Measurements from ENCODE around the gene TNFAIP8. TPM values are rescaled to one million over a fixed set of nuclear protein-coding genes. Genes with fewer than 3 reads are reported as not detected.

Gene TNFAIP8
- polyA plus RNA-seq, 1 experiment = 11.3 TPM

GRCh38 chr5:119322948-119323537 is 32.8 kb upstream of the TNFAIP8 start:
- Histone ChIP-seq H3K27me3 (ENCODE audit: control insufficient read depth, insufficient read depth, low read length) (no peaks in the 10 kb centered on the region), H3K4me3 (ENCODE audit: low read depth, low read length) (no peak overlapping the region), H3K36me3 (ENCODE audit: control insufficient read depth, insufficient read depth, low read length) (no peaks in the 10 kb centered on the region)
- TF ChIP-seq, protein P1, sequence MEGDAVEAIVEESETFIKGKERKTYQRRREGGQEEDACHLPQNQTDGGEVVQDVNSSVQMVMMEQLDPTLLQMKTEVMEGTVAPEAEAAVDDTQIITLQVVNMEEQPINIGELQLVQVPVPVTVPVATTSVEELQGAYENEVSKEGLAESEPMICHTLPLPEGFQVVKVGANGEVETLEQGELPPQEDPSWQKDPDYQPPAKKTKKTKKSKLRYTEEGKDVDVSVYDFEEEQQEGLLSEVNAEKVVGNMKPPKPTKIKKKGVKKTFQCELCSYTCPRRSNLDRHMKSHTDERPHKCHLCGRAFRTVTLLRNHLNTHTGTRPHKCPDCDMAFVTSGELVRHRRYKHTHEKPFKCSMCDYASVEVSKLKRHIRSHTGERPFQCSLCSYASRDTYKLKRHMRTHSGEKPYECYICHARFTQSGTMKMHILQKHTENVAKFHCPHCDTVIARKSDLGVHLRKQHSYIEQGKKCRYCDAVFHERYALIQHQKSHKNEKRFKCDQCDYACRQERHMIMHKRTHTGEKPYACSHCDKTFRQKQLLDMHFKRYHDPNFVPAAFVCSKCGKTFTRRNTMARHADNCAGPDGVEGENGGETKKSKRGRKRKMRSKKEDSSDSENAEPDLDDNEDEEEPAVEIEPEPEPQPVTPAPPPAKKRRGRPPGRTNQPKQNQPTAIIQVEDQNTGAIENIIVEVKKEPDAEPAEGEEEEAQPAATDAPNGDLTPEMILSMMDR (IDR thresholded peaks at IDR 0.05; ENCODE audit: insufficient read depth, low read depth, low read length) = no peak
- ChIA-PET CTCF (interaction anchor here (0.9 to 2.1 kb wide), 5 partner anchors 8 to 89 kb away, joined by 3 to 7 read pairs (median 5); no protein-coding TSS in a partner anchor), POLR2A (interaction anchor here (0.5 to 0.8 kb wide), 2 partner anchors 20 to 67 kb away, joined by 3 read pairs; no protein-coding TSS in a partner anchor)
- no peak for DNase-seq (ENCODE audit: low read depth)

DNA sequence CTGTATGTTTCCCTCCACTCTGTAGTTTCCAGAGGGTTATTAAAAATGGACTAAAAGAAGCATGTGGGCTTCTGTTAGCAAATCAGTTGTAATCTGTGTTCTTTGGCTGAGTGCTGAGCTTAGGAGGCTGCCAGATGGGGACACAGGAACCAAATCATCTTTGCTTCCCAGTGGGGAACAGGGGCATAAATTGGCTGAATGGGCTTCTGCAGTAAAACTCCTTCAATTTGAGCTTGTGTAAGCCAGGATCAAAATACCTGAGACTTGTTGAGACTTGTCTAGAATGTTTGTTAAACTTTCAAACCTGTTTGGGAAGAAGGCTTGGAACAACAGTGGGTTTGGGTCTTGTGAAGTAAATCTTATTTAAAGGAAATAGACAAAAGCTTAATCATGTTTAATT is 32.2 kb upstream of the TNFAIP8 start:
- ChIA-PET POLR2A (interaction anchor here (0.8 kb wide), 2 partner anchors 21 to 66 kb away, joined by 3 read pairs; no protein-coding TSS in a partner anchor), CTCF (interaction anchor here (0.8 to 2.1 kb wide), 5 partner anchors 9 to 89 kb away, joined by 3 to 7 read pairs (median 5); no protein-coding TSS in a partner anchor)
- no peak overlapping the region for H3K4me3 ChIP-seq (ENCODE audit: low read depth, low read length)
- no peaks in the 10 kb centered on the region for H3K36me3 ChIP-seq (ENCODE audit: control insufficient read depth, insufficient read depth, low read length)
- no peaks in the 10 kb centered on the region for H3K27me3 ChIP-seq (ENCODE audit: control insufficient read depth, insufficient read depth, low read length)
- TF ChIP-seq, protein P1 (IDR thresholded peaks at IDR 0.05; ENCODE audit: insufficient read depth, low read depth, low read length) = no peak
- no peak for DNase-seq (ENCODE audit: low read depth)

- TF ChIP-seq, protein P1 (IDR thresholded peaks at IDR 0.05; ENCODE audit: insufficient read depth, low read depth, low read length) = no peak
- Histone ChIP-seq H3K27me3 (ENCODE audit: control insufficient read depth, insufficient read depth, low read length) (no peaks in the 10 kb centered on the region), H3K4me3 (ENCODE audit: low read depth, low read length) (no peak overlapping the region), H3K36me3 (ENCODE audit: control insufficient read depth, insufficient read depth, low read length) (no peaks in the 10 kb centered on the region)
- no peak for DNase-seq (ENCODE audit: low read depth)
- CTCF ChIA-PET = no interaction called here
- POLR2A ChIA-PET = no interaction called here
Observed at GRCh38 chr5:119324842-119325241, 31.0 kb upstream of the TNFAIP8 start.

GRCh38 chr5:119327018-119327417 is 28.8 kb upstream of the TNFAIP8 start:
- CTCF ChIA-PET = no interaction called here
- DNase-seq (ENCODE audit: low read depth) = no peak
- H3K36me3 ChIP-seq (ENCODE audit: control insufficient read depth, insufficient read depth, low read length) = no peaks in the 10 kb centered on the region
- TF ChIP-seq, protein P1 (IDR thresholded peaks at IDR 0.05; ENCODE audit: insufficient read depth, low read depth, low read length) = no peak
- POLR2A ChIA-PET = no interaction called here
- no peaks in the 10 kb centered on the region for H3K27me3 ChIP-seq (ENCODE audit: control insufficient read depth, insufficient read depth, low read length)
- no peak overlapping the region for H3K4me3 ChIP-seq (ENCODE audit: low read depth, low read length)

DNA sequence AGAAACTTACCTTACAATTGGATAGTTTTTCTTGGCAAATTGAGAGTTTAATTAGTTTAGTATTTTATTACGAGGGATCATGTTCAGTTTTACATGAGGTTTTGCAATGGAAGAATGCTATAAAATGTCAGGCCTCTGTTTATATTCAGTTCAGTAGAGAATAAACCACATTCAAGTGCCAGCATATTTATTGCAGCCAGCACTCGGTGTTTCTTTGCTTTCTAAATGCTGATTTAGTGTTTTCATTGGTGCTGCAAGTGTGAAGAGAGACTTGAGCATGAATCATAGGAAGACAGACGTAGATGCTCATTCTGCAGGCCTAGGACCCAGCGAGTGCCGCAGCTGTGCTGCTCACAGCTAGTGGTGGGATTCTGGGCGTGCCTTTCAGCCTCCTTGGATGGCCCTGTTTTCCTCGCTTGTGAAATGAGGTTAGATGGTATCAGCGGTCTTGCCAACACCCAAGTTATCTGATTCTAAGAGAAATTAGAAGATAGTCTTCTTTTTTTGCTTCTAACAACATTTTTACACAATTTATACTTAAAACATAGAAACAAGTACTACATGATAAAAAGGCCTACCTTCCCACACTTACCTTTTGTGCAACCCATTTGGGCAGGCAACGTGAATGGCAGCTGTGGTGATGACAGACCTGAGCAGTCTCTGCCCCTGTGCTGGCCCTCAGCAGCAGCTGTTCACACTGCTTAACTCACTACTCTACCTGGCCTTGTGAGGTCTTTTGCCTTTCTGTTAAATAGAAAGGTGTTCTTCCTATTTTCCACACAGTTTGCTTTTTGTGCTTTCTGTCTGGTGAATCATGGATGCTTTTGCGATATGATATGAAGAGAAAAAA is 26.8 kb upstream of the TNFAIP8 start:
- CTCF ChIA-PET = interaction anchor here (1.1 to 1.7 kb wide), 2 partner anchors 61 to 83 kb away, joined by 3 to 5 read pairs; no protein-coding TSS in a partner anchor
- no peaks in the 10 kb centered on the region for H3K27me3 ChIP-seq (ENCODE audit: control insufficient read depth, insufficient read depth, low read length)
- POLR2A ChIA-PET = no interaction called here
- no peaks in the 10 kb centered on the region for H3K36me3 ChIP-seq (ENCODE audit: control insufficient read depth, insufficient read depth, low read length)
- H3K4me3 ChIP-seq (ENCODE audit: low read depth, low read length) = no peak overlapping the region
- TF ChIP-seq, protein P1 (IDR thresholded peaks at IDR 0.05; ENCODE audit: insufficient read depth, low read depth, low read length) = no peak
- peak; percentile 76 for DNase-seq (ENCODE audit: low read depth)
